ENCODE data around the gene OVCA2.
A peak's percentile ranks its signal among the peaks of the same experiment; 100 is the strongest.

Gene OVCA2

DNA sequence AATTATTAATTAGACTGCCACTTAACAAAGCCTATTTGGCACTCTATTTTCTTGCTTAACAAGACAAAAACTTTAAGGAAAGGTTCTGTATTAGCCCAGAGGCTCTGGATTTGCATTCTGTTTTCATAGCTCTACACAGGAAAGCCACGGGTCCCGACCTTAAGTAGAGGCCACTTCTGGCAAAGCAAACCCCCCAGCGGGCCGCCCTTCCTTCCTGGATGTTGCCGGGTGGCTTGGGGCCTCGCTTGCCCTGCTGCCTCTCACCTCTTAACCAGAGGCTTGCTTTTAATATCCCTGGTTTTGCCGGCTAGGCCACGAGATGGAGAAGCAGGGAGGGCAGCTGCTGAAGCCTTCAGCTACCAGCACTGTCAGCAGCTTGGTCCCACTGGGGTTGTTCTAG is 21.1 kb upstream of the OVCA2 start:
- no peak overlapping the region for H3K4me3 ChIP-seq (ENCODE audit: low read depth, low read length)
- TF ChIP-seq ZNF776 (tag by site-specific recombination; IDR thresholded peaks at IDR 0.05; ENCODE audit: borderline replicate concordance) (no peak), ZNF837 (tag by site-specific recombination; IDR thresholded peaks at IDR 0.05) (no peak), FEZF1 (tag by site-specific recombination; IDR thresholded peaks at IDR 0.05) (no peak), SP2 (tag by site-specific recombination; IDR thresholded peaks at IDR 0.05) (no peak), ZNF600 (tag by site-specific recombination; IDR thresholded peaks at IDR 0.05) (no peak), SCRT1 (tag by site-specific recombination; IDR thresholded peaks at IDR 0.05; ENCODE audit: borderline replicate concordance) (no peak), ZNF660 (tag by site-specific recombination; IDR thresholded peaks at IDR 0.05) (no peak)
- TF ChIP-seq, protein P1, sequence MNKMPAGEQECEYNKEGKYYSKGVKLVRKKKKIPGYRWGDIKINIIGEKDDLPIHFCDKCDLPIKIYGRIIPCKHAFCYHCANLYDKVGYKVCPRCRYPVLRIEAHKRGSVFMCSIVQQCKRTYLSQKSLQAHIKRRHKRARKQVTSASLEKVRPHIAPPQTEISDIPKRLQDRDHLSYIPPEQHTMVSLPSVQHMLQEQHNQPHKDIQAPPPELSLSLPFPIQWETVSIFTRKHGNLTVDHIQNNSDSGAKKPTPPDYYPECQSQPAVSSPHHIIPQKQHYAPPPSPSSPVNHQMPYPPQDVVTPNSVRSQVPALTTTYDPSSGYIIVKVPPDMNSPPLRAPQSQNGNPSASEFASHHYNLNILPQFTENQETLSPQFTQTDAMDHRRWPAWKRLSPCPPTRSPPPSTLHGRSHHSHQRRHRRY (tag by site-specific recombination; IDR thresholded peaks at IDR 0.05), result no peak
- TF ChIP-seq, protein P2, sequence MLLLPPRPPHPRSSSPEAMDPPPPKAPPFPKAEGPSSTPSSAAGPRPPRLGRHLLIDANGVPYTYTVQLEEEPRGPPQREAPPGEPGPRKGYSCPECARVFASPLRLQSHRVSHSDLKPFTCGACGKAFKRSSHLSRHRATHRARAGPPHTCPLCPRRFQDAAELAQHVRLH (tag by site-specific recombination; IDR thresholded peaks at IDR 0.05), result no peak
- peaks cover 10% of the 10 kb centered on the region; the same call in 1 of the 2 replicates for H3K4me1 ChIP-seq (ENCODE audit: control insufficient read depth, insufficient read depth, low read length)
- H3K36me3 ChIP-seq (ENCODE audit: control insufficient read depth in 2 of 2, insufficient read depth in 1 of 2, low read length in 2 of 2), result no peaks in the 10 kb centered on the region
- ChIA-PET CTCF (interaction anchor here (0.6 to 1.5 kb wide), 3 partner anchors 11 to 130 kb away, joined by 3 to 6 read pairs (median 4); no protein-coding TSS in a partner anchor), POLR2A (no interaction called here)
- no peaks in the 10 kb centered on the region for H3K9me3 ChIP-seq (ENCODE audit: control insufficient read depth, insufficient read depth, low read depth, low read length)
- no peak overlapping the region for H3K27ac ChIP-seq (ENCODE audit: extremely low read depth, low read depth, low read length)

DNA sequence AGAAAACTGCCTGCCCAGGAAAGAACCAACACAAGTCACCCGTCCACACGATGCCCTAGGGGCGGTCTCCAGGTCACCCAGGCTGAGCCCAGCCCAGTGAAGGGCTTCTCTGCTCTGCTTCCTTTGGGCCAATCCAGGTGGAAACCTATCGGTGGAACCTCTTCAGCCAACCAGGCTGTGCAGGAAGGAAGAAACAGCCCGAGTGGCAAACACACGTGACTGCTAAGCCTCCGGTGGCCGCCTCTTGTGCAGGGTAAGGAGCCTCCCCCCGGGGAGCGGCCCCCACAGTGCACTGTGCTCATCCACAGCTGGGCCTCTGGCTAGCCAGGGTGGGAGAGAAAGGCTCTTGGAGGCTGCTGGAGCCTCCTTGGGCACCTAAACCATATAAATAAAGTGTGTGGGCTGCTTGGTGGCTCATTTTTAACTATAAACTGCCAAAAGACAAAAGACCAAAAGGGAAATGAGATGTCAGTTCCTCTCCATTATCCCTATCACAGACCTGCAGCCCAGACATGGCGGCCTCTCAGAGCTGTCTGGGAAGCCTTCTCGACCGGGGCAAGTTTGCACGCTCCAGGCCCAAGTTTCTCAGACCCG is 19.1 kb upstream of the OVCA2 start:
- H3K27ac ChIP-seq (ENCODE audit: extremely low read depth, low read depth, low read length), result no peak overlapping the region

More for the DNA sequence above, 19.1 kb upstream of the OVCA2 start:
- TF ChIP-seq GLIS1 (tag by site-specific recombination; IDR thresholded peaks at IDR 0.05), result peak; percentile 20; the same call in 1 of the 2 replicates
- TF ChIP-seq, protein P3, sequence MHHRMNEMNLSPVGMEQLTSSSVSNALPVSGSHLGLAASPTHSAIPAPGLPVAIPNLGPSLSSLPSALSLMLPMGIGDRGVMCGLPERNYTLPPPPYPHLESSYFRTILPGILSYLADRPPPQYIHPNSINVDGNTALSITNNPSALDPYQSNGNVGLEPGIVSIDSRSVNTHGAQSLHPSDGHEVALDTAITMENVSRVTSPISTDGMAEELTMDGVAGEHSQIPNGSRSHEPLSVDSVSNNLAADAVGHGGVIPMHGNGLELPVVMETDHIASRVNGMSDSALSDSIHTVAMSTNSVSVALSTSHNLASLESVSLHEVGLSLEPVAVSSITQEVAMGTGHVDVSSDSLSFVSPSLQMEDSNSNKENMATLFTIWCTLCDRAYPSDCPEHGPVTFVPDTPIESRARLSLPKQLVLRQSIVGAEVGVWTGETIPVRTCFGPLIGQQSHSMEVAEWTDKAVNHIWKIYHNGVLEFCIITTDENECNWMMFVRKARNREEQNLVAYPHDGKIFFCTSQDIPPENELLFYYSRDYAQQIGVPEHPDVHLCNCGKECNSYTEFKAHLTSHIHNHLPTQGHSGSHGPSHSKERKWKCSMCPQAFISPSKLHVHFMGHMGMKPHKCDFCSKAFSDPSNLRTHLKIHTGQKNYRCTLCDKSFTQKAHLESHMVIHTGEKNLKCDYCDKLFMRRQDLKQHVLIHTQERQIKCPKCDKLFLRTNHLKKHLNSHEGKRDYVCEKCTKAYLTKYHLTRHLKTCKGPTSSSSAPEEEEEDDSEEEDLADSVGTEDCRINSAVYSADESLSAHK (tag by site-specific recombination; IDR thresholded peaks at IDR 0.05), result 0 out of 2 replicates have a peak, but pooled peaks have one; percentile 24
- TF ChIP-seq ZIC2 (tag by site-specific recombination; IDR thresholded peaks at IDR 0.05), result peak; percentile 73
- TF ChIP-seq ZBTB20 (tag by site-specific recombination; IDR thresholded peaks at IDR 0.05), result no peak
- TF ChIP-seq, protein P4, sequence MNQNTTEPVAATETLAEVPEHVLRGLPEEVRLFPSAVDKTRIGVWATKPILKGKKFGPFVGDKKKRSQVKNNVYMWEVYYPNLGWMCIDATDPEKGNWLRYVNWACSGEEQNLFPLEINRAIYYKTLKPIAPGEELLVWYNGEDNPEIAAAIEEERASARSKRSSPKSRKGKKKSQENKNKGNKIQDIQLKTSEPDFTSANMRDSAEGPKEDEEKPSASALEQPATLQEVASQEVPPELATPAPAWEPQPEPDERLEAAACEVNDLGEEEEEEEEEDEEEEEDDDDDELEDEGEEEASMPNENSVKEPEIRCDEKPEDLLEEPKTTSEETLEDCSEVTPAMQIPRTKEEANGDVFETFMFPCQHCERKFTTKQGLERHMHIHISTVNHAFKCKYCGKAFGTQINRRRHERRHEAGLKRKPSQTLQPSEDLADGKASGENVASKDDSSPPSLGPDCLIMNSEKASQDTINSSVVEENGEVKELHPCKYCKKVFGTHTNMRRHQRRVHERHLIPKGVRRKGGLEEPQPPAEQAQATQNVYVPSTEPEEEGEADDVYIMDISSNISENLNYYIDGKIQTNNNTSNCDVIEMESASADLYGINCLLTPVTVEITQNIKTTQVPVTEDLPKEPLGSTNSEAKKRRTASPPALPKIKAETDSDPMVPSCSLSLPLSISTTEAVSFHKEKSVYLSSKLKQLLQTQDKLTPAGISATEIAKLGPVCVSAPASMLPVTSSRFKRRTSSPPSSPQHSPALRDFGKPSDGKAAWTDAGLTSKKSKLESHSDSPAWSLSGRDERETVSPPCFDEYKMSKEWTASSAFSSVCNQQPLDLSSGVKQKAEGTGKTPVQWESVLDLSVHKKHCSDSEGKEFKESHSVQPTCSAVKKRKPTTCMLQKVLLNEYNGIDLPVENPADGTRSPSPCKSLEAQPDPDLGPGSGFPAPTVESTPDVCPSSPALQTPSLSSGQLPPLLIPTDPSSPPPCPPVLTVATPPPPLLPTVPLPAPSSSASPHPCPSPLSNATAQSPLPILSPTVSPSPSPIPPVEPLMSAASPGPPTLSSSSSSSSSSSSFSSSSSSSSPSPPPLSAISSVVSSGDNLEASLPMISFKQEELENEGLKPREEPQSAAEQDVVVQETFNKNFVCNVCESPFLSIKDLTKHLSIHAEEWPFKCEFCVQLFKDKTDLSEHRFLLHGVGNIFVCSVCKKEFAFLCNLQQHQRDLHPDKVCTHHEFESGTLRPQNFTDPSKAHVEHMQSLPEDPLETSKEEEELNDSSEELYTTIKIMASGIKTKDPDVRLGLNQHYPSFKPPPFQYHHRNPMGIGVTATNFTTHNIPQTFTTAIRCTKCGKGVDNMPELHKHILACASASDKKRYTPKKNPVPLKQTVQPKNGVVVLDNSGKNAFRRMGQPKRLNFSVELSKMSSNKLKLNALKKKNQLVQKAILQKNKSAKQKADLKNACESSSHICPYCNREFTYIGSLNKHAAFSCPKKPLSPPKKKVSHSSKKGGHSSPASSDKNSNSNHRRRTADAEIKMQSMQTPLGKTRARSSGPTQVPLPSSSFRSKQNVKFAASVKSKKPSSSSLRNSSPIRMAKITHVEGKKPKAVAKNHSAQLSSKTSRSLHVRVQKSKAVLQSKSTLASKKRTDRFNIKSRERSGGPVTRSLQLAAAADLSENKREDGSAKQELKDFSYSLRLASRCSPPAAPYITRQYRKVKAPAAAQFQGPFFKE (tag by site-specific recombination; IDR thresholded peaks at IDR 0.05; ENCODE audit: borderline replicate concordance), result no peak
- TF ChIP-seq ZNF174 (tag by site-specific recombination; IDR thresholded peaks at IDR 0.05), result no peak
- TF ChIP-seq, protein P5, sequence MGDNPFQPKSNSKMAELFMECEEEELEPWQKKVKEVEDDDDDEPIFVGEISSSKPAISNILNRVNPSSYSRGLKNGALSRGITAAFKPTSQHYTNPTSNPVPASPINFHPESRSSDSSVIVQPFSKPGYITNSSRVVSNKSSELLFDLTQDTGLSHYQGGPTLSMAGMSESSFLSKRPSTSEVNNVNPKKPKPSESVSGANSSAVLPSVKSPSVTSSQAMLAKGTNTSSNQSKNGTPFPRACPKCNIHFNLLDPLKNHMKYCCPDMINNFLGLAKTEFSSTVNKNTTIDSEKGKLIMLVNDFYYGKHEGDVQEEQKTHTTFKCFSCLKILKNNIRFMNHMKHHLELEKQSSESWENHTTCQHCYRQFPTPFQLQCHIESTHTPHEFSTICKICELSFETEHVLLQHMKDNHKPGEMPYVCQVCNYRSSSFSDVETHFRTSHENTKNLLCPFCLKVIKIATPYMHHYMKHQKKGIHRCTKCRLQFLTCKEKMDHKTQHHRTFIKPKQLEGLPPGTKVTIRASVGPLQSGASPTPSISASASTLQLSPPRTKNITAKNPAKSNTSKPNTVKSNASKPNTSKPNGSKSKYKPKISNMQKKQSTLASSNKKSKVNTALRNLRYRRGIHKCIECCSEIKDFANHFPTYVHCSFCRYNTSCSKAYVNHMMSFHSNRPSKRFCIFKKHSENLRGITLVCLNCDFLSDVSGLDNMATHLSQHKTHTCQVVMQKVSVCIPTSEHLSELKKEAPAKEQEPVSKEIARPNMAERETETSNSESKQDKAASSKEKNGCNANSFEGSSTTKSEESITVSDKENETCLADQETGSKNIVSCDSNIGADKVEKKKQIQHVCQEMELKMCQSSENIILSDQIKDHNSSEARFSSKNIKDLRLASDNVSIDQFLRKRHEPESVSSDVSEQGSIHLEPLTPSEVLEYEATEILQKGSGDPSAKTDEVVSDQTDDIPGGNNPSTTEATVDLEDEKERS (tag by site-specific recombination; IDR thresholded peaks at IDR 0.05), result no peak
- TF ChIP-seq GFI1B (tag by site-specific recombination; IDR thresholded peaks at IDR 0.05), result no peak
- TF ChIP-seq ZEB2 (tag by site-specific recombination; IDR thresholded peaks at IDR 0.05), result no peak
- Histone ChIP-seq H3K4me1 (ENCODE audit: control insufficient read depth, insufficient read depth, low read length) (peaks cover 10% of the 10 kb centered on the region; the same call in 1 of the 2 replicates), H3K4me3 (ENCODE audit: low read depth, low read length) (no peak overlapping the region), H3K9me3 (ENCODE audit: control insufficient read depth, insufficient read depth, low read depth, low read length) (no peaks in the 10 kb centered on the region), H3K36me3 (ENCODE audit: control insufficient read depth in 2 of 2, insufficient read depth in 1 of 2, low read length in 2 of 2) (no peaks in the 10 kb centered on the region)
- CTCF ChIA-PET, result interaction anchor here (0.5 to 12.2 kb wide), 4 partner anchors 10 to 157 kb away, joined by 3 to 145 read pairs (median 14); no protein-coding TSS in a partner anchor
- POLR2A ChIA-PET, result interaction anchor here (0.6 to 3.5 kb wide), 3 partner anchors 107 to 301 kb away, joined by 5 to 19 read pairs (median 8); no protein-coding TSS in a partner anchor
